Ascending aorta (tissue), 2 donors: ENCODE measurements around the gene TLCD1. TPM values are rescaled to one million over a fixed set of nuclear protein-coding genes. Genes with fewer than 3 reads are reported as not detected.

Source experiments
- DNase-seq, 2 donors: peaks; one replicate each; pipeline ENCODE4 v3.0.0-alpha.2; 2019; ENCODE audit warnings: low spot score in 2 of 2
- H3K27ac ChIP-seq, 2 donors: fragments of 200-600 bp; sonication (generic); one replicate each; pipeline ENCODE4 v1.5.1; 2016 to 2017; ENCODE audit warnings: mild to moderate bottlenecking in 1 of 2
- H3K27me3 ChIP-seq: fragments of 200-600 bp; sonication (generic); one replicate; pipeline ENCODE4 v1.5.1; 2017
- H3K36me3 ChIP-seq, 2 donors: fragments of 200-600 bp; sonication (generic); one replicate each; pipeline ENCODE4 v1.5.1; 2016
- H3K4me1 ChIP-seq, 2 donors: fragments of 200-600 bp; sonication (generic); one replicate each; pipeline ENCODE4 v1.5.1; 2016 to 2017; ENCODE audit warnings: mild to moderate bottlenecking in 1 of 2
- H3K4me3 ChIP-seq, 2 donors: fragments of 200-600 bp; sonication (generic); one replicate each; pipeline ENCODE4 v1.5.1; 2016 to 2017; ENCODE audit warnings: mild to moderate bottlenecking in 1 of 2
- H3K9me3 ChIP-seq, 2 donors: fragments of 200-600 bp; sonication (generic); one replicate each; pipeline ENCODE4 v1.5.1; 2016
- CTCF ChIP-seq, 3 experiments: fragments of 200-600 bp in 2 of 3; fragments of 450-650 bp in 1 of 3; sonication (generic) in 2 of 3; IDR thresholded peaks; one replicate each; pipeline ENCODE4 v1.5.1; 2016 to 2019; ENCODE audit warnings: antibody characterized with exemption in 3 of 3, mild to moderate bottlenecking in 1 of 3, moderate library complexity in 1 of 3
- intact Hi-C: fragments of 100-400 bp; cut with DNase I; formaldehyde crosslinking; loops from one replicate; pipeline ENCODE4 v1.15.1; 2023
- total RNA-seq: library from RNA; depleted of rRNA; stranded (reverse); fragments of >200 nt; gene quantifications from one replicate; pipeline ENCODE4 v1.1.0, GENCODE V29; 2016

TLCD1 gene
- total RNA-seq, 1 donor from 2014 or later = not detected

GRCh38 chr17:28705074-28705659 lies 20.9 kb downstream of the TLCD1 start:
- no peak for DNase-seq
- no peak for TF ChIP-seq CTCF (IDR thresholded peaks at IDR 0.05)
- Histone ChIP-seq H3K36me3 (peaks cover 33 to 44% of the 10 kb centered on the region in 2 donors), H3K27me3 (no peaks in the 10 kb centered on the region), H3K4me3 (no peak overlapping the region), H3K27ac (no peak overlapping the region), H3K4me1 (peaks cover 3 to 4% of the 10 kb centered on the region in 2 donors), H3K9me3 (no peaks in the 10 kb centered on the region)
- intact Hi-C loops = no loop called here

- Histone ChIP-seq H3K4me3 (no peak overlapping the region), H3K9me3 (no peaks in the 10 kb centered on the region), H3K36me3 (peaks cover 41 to 52% of the 10 kb centered on the region in 2 donors), H3K4me1 (no peaks in the 10 kb centered on the region), H3K27me3 (no peaks in the 10 kb centered on the region), H3K27ac (no peak overlapping the region)
- no peak for TF ChIP-seq CTCF (IDR thresholded peaks at IDR 0.05)
- intact Hi-C loops = no loop called here
- no peak for DNase-seq
Measured at GRCh38 chr17:28704219-28704858, 21.7 kb downstream of the TLCD1 start.

DNA sequence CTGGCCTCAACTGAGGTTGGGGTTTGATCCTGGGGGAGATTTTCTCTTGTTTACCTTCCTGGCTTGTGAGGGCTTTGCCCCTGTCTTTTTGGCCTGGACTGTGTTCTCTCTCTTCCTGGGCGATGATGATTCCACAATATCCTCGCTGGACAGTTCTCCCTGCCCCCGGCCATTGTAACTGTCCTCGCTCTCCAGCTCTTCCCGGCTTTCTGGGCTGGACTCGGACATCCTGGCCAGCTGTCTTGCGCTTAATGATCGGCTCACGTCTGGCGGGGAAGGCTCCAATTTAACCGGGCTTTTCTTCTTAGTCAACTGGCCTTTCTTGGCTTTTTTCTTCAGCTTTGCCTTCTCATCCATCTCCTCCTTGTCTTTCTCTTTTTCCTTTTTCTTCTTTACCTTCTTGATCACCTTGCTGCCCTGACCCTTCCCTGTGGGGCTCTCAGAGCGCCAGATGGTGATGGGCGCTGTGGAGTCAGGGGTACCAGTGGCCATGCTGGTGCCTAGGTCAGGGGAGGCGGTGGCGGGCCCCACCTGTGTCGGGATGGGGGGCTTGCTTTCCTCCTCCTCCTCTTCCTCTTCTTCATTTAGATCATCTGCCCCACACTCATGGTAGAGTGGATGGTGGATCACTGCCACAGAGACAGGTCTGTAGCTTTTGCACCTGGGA lies 22.3 kb downstream of the TLCD1 start:
- DNase-seq = no peak
- no peak overlapping the region for H3K27ac ChIP-seq
- TF ChIP-seq CTCF (IDR thresholded peaks at IDR 0.05) = no peak
- no peaks in the 10 kb centered on the region for H3K4me1 ChIP-seq
- peaks cover 48 to 59% of the 10 kb centered on the region in 2 donors for H3K36me3 ChIP-seq
- H3K9me3 ChIP-seq = no peaks in the 10 kb centered on the region
- H3K4me3 ChIP-seq = no peak overlapping the region
- intact Hi-C loops = no loop called here
- H3K27me3 ChIP-seq = no peaks in the 10 kb centered on the region

GRCh38 chr17:28702752-28703150 lies 23.3 kb downstream of the TLCD1 start:
- Histone ChIP-seq H3K27me3 (no peaks in the 10 kb centered on the region), H3K4me3 (no peak overlapping the region), H3K27ac (no peak overlapping the region), H3K9me3 (no peaks in the 10 kb centered on the region), H3K4me1 (no peaks in the 10 kb centered on the region), H3K36me3 (peaks cover 57 to 68% of the 10 kb centered on the region in 2 donors)
- TF ChIP-seq CTCF (IDR thresholded peaks at IDR 0.05) = no peak
- intact Hi-C loops = no loop called here
- no peak for DNase-seq

DNA sequence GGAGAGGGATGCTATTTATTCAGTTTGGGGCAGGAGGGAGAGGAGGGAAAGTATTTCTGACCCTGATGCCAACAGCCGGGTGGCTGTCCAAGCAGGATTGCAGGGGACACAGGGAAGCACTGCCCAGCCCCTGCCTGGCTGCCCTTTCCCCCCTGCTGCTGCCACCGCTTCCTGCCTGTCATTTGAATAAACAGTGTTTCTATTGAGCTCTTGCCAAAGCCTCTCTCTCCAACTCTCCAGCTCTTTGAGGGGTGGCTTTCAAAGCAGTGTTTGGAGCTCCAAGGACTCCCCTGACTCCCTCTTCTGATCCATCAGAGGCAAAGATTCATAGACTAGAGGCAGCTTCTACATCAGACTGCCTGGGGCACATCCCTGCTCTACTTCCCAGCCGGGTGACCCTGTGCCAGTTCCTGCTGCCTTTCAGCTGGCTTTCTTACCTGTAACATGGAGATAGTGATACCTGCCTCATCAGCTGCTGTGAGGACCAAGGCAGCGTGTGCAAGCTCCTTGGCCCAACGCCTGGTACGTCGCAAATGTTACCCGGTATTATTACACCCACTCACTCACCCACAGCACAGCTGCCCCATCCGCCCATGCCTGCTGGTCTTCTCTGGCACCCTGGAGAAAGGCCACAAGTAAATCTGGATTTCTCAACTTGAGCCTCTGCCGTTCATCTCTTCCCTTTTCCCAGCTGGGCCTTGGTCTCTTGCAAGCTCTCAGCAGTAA lies 23.8 kb downstream of the TLCD1 start:
- Histone ChIP-seq H3K4me1 (no peaks in the 10 kb centered on the region), H3K36me3 (peaks cover 63 to 74% of the 10 kb centered on the region in 2 donors), H3K27me3 (no peaks in the 10 kb centered on the region), H3K9me3 (no peaks in the 10 kb centered on the region), H3K4me3 (no peak overlapping the region), H3K27ac (no peak overlapping the region)
- DNase-seq = no peak
- intact Hi-C loops = no loop called here
- no peak for TF ChIP-seq CTCF (IDR thresholded peaks at IDR 0.05)
